ENCODE data around the gene CALY.
"Not testable (repeated sequence)": the region's sequence is repeated elsewhere in the genome, so short reads cannot be mapped to it uniquely, and the experiment has no call there.

The CALY gene

DNA sequence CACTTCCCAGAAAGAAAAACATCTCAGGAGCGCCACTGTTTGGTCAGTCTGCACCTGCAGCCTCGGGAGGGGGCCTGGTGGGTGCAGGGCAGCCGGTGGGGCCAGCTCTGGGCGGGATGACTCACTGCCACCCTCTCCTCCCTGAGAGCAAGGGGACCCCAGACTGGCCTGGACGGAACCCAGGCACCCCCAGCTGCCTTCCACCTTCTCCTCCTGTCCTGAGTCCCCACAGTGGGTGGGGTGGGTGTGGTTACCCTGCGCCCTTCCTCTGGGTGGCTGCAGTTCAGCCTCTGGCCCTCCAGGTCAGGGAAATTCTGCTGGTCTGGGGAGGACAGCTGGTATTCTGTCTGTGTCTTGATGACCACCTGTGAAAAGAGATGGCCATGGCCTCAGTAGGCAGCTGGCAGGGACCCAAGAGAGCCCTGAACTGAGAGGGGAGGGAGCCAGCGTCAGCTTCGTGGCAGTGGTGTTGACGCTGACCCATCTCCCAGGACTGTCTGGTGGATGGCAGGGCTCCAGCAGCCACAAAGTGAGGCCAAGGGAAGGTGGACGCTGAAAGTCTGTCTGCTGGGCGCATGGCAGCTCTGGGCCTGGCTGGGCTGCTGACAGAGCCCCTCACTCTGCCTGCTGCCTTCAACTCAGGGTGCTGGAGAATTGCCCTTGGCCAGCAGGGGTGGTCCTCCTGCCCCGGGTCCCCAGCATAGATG lies 8.9 kb downstream of the CALY start:
- DNase-seq: no peak

DNA sequence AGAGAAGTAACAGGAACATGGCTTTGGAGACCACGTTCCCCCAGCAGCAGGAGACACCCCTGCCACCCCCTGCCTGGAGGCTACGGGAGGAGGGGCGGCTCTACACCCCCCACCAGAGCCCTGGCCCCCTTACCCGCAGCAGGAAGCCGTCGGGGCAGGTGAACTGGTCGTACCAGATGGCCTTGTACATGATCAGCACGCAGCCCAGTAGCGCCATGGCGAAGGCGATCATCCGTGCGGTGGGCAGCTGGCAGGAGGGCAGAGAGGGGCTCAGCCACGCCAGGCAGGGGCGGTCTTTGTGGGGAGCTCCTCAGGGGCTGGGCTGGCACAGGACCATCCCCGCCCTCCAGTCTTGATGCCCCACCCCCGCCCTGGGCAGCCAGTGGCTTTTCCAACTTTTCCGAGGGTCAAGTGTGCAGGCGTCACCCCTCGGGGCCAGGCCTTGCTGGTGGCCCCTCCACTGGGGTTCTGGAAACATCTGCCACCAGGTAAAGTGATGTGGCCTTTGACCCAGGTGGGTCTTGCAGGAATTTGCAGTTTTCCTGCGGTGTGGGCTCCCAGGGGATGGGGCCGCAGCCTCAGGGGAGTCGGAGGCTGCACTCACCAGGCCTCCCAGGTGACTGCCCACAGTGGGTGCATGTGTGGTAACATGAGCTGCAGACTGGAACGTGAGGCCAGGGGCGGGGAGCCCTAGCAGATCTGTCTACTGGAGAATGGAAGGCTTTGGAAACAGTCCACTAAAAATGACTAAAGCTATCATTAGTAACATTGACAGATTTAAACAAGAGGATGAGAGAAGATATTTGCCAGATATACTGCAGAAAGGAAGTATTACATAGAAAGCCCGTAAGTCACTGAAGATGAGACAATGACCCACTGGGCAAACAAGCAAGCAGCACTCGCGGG lies 9.7 kb downstream of the CALY start:
- DNase-seq: no peak

DNA sequence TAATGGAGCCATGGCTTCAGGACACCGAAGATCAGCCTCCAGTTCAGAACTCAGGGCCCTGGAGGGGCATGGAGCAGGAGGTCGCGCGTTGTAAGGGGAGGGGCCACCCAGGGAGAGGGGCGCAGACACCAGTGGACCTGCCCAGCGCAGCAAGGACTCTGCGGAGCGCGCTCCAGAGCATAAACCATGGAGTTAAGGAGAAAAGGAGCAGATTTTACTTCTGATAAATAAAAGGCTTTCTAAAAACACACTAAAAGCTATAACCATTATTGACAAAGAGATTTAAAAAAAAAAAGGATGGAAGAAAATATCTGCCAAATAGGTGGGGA lies 10.5 kb downstream of the CALY start:
- no peak for DNase-seq

DNA sequence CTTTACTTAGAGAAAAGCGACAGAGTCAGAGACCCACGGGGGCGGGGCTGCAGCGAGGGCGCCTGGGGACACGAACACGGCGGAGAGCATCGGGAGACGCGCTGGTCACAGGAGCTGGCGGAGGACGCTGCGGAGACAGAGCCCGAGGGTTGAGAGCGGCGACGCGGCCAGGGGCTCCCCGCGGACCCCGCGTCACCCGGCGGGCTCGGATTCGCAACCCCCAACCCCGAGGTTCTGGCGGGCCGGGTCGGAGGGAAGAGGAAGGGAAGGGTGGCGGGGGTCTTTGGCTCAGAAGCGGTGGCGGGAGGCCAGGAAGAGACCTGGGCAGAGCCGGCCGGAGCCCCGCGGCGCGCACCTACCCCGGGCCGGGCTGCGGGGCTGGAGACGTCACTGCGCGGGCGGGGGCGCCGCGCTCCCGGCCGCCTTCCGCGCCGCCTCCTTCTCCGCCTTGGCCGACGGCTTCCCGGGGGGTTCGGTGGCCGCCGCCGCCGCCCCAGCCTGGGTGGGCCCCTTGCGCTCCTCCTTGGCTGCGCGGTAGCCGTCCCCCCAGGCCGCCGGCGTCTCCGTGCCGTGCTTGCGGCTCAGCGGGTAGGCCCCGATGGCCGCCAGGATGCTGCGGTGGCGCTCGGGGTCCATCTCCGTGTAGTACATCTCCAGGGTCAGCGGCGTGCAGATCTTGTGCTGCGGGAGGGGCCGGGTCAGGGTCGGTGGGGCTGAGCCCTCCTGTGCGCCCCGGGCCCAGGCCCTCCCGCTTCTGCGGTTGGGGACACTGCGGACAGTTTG lies 11.1 kb downstream of the CALY start:
- no peak for DNase-seq

DNA sequence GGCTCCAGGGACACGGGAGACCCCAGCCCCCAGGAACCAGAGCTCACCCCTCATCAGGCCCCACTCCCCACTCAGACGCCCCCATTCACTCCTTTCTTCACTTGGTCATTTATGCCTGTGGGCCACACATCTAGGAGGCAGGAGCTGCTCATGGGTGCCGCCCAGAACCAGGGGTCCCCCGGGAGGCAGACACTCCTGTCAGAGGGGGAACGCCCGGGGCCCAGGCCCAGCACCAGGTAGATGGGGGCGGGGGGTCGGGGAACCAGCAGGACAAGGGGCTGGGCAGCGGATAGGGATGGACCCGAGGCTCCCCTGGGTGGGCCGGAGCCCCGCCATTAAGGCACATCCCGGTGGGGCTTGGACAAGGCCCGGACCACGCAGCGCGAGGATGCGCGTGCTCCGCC lies 11.8 kb downstream of the CALY start:
- no peak for DNase-seq

DNA sequence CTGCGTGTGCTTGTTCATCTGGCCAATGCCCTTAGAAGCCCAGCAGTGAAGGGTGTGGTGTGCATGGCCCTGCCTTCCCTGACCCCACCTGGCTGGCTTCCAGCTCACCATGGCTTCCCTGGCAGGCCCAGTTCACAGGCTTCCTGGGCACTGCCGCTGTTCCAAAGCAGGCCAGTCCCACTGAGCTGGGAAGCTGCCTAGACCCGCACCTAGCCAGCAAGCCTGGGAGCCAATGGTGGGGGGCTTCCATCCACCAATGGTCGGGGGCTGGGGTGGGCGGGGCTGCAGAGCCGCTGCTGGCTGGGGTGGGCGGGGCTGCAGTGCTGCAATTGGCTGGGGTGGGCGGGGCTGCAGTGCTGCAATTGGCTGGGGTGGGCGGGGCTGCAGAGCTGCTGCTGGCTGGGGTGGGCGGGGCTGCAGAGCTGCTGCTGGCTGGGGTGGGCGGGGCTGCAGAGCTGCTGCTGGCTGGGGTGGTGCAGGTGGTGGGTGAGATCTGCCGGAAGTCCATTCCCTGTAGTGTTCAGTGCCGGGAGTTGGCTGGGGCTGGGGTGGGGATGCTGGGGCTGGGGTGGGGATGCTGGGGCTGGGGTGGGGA lies 12.4 kb downstream of the CALY start:
- no peak for DNase-seq

DNA sequence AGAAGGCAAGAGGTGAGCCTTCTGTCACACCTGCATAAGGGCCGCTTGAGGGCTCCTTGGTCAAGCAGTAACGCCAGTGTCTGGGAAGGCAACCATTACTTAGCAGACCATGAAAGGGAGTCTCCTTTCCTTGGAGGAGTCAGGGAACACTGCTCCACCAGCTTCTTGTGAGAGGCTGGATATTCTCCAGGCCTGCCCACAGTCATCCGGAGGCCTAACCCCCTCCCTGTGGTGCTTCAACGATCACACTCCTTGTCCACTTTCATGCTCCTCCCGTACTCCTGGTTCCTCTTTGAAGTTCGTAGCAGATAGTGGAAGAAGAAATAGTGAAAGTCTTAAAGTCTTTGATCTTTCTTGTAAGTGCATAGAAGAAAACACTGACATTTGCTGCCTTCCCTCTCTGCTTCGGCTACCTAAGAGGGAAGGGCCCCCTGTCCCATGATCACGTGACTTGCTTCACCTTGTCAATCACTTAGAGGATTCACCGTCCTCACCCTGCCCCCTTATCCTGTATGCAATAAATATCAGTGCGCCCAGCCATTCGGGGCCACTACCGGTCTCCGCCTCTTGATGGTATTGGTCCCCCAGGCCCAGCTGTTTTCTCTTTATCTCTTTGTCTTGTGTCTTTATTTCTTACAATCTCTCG lies 14.5 kb downstream of the CALY start:
- not testable (repeated sequence) for DNase-seq

DNA sequence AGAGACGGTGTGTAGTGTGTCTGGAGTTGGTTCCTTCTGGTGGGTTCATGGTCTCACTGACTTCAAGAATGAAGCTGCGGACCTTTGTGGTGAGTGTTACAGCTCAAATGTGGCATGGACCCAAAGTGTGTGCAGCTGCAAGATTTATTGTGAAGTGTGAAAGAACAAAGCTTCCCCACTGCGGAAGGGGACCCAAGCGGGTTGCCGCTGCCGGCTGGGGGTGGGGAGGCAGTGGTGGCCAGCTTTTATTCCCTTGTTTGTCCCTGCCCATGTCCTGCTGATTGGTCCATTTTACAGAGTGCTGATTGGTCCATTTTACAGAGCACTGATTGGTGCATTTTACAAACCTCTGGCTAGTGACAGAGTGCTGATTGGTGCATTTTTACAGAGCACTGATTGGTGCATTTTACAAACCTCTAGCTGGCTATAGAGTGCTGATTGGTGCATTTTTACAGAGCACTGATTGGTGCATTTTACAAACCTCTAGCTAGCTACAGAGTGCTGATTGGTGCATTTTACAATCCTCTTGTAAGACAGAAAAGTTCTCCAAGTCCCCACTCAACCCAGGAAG lies 15.8 kb downstream of the CALY start:
- not testable (repeated sequence) for DNase-seq

DNA sequence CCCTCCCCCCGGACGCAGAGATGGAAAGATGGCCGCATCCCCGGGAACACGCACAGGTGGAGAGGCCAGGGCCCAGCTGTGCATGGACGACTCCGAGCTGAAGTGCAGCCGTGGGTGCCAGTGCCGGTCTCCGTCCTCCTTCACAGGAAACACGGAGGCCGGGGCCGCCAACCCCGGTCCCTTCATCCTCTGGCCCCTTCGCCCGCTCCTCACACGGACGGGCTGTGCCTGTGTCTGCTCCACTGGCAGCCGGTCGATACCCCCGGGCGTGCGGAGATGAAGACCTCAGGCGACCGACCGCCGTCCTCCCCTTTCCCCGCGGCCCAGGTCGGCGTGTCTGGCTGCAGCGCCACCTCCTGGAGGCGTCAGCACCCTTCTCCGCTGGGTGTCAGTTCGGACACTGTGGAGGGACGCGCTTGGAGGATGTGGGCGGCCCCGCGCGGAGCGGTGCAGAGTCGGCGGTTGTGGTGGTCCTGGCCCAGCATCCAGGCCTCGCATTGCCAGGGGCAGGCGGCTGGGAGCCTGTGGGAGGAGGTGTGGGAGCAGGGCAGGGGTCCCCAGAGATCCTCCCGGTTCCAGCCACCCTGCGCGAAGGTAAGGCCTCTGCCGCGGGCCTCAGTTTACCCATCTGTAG lies 18.1 kb downstream of the CALY start:
- DNase-seq: peak; percentile 66

DNA sequence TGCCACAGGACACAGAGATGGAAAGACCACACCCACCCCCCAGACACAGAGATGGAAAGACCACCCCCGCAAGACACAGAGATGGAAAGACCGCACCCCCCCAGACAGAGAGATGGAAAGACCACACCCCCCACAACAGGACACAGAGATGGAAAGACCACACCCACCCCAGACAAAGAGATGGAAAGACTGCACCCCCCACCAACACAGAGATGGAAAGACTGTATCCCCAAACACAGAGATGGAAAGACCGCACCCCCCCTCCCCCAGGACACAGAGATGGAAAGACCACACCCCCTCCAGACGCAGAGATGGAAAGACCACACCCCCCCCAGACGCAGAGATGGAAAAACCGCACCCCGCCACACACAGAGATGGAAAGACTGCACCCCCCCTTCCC lies 20.0 kb downstream of the CALY start:
- DNase-seq: no peak

DNA sequence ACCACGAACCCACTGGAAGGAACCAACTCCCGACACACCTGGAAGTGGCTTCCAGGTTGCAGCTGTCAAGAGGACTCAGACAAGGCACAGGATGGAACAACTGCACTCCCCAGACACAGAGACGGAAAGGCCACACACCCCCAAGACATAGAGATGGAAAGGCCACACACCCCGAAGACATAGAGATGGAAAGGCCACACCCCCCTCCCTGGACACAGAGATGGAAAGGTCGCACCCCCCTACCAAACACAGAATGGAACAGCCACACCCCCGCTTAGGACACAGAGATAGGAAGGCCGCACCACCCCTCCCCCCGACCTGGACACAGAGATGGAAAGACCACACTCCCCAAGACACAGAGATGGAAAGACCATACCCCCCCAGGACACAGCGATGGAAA lies 20.4 kb downstream of the CALY start:
- DNase-seq: no peak

DNA sequence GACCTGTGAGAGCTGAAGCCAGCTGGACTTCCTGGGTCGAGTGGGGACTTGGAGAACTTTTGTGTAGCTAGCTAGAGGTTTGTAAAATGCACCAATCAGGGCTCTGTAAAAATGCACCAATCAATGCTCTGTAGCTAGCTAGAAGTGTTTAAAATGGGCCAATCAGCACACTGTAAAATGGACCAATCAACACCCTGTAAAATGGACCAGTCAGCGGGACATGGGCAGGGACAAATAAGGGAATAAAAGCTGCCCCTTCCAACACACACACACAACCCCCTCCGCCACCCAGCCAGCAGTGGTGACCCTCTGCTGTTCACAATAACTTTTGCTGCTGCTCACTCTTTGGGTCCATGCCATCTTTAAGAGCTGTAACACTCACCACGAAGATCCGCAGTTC lies 20.8 kb downstream of the CALY start:
- no peak for DNase-seq

DNA sequence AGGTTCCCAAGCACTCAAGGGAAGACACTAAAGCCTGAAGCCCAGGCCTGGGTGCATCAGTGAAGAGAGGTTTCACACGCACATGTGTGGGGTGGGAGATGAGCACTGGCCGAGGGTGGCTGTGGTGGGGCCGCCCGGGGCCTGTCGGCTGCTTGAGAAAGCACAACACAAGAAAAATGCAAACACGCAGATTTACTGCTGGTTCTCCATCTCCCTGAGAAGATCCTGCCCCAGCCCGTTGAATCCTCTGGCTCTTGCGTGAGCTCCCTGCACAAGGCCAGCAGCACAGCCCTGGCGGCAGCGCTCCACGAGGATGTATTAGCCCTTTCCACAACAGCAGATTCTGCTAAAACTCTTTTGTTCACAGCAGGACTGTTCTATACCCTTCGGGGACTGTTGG lies 21.8 kb downstream of the CALY start:
- no peak for DNase-seq

DNA sequence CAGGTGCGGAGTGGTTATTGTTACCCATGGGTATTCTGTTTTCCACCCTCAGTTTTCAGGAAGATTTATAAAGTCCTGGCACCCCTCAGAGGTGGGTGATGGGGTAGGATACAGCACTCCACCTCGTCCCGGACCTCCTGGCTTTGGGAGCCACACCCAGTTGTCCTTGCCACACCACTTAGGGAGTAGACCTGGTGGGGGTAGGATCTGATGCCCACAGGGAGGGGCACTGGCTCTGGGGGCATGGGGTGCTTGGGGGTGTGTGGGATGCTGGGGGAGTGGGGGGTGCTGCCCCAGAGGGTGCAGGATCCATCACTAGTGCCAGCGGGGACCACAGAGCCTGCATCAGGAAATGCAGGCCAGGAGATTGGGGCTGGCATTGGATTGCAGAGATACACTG lies 23.5 kb downstream of the CALY start:
- DNase-seq: no peak

DNA sequence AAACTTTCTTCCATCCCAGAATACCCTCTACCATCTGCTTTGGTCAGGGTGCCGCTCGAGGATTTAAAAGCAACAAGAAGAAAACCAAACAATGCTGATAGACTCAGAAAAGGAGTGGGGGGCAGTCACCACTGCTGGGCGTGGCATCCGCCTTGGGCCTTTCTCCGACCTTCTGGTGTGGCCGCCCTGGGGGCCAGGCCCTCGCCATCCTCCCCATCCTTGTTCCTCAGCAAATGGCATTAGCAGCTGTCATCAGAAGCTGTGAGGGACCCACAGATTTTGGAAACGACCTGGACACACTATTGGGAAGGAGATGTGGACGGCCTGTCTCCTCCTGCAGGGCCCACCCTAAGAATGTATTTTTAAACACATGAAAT lies 23.9 kb downstream of the CALY start:
- DNase-seq: no peak

DNA sequence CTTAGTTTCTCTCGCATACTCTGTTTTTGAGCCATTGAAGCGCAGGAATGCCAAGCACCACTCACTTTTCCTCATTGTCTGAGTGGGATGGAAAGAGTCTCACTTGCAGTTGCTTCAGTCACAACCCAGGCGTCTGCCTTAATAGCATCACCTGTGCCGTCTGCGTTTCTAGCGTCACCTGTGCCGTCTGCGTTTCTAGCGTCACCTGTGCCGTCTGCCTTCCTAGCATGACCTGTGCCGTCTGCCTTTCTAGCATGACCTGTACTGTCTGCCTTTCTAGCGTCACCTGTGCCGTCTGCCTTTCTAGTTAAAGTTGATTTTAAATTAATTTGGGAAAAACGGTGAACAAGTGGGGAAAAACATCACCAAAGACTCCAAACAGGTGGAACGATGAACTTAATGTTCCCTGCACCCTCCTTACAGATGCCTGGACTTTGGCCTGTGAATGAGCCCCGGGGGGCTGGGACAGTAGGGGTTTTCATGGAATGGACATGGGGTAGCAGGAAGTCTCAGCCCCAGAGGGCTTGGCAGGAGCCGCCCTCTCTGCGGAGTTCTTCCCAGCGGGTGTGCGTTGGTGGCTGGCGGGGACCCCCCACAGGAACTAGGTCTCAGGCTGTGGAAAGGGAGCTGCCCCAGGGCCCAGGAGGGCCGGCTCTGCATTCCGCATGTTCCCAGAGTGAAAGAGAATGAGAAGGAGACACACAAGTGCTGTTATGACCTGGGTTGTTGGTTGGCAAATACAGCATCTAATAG lies 24.5 kb downstream of the CALY start:
- no peak for DNase-seq

DNA sequence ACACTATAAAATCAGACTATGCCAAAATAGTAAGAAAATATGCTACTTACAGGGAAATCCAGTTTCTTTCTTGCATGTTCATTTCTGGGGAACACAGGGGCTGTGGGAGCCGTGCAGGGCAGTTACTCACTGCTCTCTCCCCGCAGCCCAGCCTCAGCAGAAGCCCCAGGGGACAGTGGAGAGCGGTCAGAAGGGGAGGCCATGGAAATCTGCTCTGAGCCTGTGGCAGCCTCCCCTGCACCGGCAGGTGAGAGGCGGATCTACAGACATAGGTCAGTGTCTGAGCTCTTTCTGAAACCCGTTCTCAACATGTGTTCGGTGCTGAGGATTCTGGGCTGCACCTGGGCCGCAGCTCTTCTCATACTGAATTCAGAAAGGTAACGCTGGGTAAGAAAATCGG lies 25.1 kb downstream of the CALY start:
- DNase-seq: no peak

DNA sequence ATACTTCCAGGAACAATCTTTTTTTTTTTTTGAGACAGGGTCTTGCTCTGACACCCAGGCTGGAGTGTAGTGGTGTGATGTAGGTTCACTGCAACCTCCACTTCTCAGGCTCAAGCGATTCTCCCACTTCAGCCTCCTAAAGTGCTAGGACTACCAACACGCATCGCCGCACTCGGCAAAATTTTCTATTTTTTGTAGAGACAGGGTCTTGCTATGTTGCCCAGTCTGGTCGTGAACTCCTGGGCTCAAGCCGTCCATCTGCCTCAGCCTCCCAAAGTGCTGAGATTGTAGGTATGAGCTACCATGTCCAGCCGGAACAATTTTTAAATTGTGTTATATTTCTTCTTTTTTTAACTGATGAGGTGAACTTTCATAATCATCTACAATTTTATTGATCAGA lies 25.9 kb downstream of the CALY start:
- no peak for DNase-seq

DNA sequence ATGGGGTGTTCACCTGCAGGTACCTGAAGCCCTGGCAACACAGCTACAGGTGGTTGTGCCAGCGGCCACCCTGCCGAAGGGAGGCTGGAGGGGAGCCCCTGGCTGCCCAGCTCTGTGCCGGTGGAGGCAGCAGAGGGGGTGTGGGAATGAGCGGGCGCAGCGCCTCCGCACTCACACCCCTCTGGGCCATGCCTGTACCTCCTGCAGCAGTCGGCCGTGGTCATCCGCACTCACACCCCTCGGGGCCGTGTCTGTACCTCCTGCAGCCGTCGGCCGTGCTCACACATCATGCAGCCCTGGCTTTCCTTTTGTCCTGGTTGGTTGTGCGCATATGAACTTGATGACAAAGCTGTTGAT lies 26.3 kb downstream of the CALY start:
- no peak for DNase-seq

DNA sequence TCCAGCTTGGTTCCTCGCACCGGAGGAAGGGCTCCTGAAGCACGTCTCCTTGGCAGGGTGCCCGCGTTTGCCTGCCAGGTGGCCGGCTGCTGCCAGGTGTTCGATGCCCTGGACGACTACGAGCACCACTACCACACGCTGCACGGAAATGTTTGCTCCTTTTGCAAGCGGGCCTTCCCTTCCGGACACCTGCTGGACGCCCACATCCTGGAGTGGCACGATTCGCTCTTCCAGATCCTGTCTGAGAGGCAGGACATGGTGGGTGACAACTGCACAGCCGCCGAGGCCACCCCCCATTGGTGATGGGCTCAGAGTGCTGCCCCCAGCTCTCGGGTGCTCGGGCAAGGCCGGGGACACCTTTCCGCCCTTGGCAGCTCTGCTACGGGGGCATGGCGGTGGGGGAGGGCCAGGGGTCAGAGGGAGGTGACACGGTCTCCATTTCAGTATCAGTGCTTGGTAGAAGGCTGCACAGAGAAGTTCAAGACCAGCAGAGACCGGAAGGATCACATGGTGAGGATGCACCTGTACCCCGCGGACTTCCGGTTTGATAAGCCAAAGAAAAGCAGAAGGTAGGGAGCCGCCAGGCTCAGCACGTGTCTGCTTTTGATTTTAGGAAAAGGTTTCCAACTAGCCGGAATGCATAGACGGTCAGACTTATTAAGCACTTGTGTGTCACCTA lies 26.8 kb downstream of the CALY start:
- peak; percentile 60 for DNase-seq
